Measurements from ENCODE around the gene SCAF4.
"Not testable (repeated sequence)": the region's sequence is repeated elsewhere in the genome, so short reads cannot be mapped to it uniquely, and the experiment has no call there.

SCAF4 gene

DNA sequence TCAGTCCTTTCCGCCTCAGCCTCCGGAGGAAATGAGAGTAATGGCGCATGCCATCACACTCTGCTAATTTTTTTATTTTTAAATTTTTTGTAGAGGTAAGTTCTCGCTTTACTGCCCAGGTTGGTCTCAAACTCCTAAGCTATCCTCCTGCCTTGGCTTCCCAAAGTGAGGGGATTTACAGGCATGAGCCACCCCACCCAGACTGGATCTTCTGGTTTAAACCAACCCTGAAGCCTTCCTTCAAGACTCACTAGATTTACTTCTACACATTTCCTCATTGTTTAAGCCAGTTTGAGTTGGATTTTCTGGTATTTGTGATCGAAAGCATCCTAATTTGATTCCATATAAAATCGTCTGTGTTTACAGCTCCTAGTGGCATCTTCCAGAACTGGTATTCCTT is 23.1 kb upstream of the SCAF4 start:
- Histone ChIP-seq H3K36me3 (ENCODE audit: control insufficient read depth, insufficient read depth, low read length) (no peaks in the 10 kb centered on the region), H3K4me1 (ENCODE audit: control insufficient read depth, insufficient read depth, low read length) (no peaks in the 10 kb centered on the region), H3K9me3 (ENCODE audit: control insufficient read depth, low read length) (no peaks in the 10 kb centered on the region), H3K27me3 (ENCODE audit: control insufficient read depth, insufficient read depth, low read length) (no peaks in the 10 kb centered on the region), H3K9ac (ENCODE audit: low read length) (no peak overlapping the region), H3K4me3 (ENCODE audit: low read length) (no peak overlapping the region)

DNA sequence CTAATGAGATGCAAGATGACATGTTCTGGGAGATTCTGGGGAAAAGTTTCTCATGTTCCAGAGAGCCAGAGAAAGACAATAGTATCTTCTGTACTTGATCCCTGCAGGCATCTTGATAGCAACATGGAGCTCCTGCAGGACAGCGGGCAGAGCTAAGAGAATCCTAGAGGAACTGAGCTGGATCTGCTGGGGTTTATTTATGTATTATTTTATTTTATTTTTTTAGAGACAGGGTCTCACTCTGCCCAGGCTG is 22.7 kb upstream of the SCAF4 start:
- Histone ChIP-seq H3K9ac (ENCODE audit: low read length) (no peak overlapping the region), H3K4me1 (ENCODE audit: control insufficient read depth, insufficient read depth, low read length) (no peaks in the 10 kb centered on the region), H3K4me3 (ENCODE audit: low read length) (no peak overlapping the region), H3K9me3 (ENCODE audit: control insufficient read depth, low read length) (no peaks in the 10 kb centered on the region), H3K27me3 (ENCODE audit: control insufficient read depth, insufficient read depth, low read length) (no peaks in the 10 kb centered on the region), H3K36me3 (ENCODE audit: control insufficient read depth, insufficient read depth, low read length) (no peaks in the 10 kb centered on the region)

GRCh38 chr21:31753949-31754707 is 22.2 kb upstream of the SCAF4 start:
- H3K9ac ChIP-seq (ENCODE audit: low read length), result no peak overlapping the region
- no peaks in the 10 kb centered on the region for H3K9me3 ChIP-seq (ENCODE audit: control insufficient read depth, low read length)
- H3K4me3 ChIP-seq (ENCODE audit: low read length), result no peak overlapping the region
- H3K36me3 ChIP-seq (ENCODE audit: control insufficient read depth, insufficient read depth, low read length), result no peaks in the 10 kb centered on the region
- H3K4me1 ChIP-seq (ENCODE audit: control insufficient read depth, insufficient read depth, low read length), result no peaks in the 10 kb centered on the region
- H3K27me3 ChIP-seq (ENCODE audit: control insufficient read depth, insufficient read depth, low read length), result no peaks in the 10 kb centered on the region

DNA sequence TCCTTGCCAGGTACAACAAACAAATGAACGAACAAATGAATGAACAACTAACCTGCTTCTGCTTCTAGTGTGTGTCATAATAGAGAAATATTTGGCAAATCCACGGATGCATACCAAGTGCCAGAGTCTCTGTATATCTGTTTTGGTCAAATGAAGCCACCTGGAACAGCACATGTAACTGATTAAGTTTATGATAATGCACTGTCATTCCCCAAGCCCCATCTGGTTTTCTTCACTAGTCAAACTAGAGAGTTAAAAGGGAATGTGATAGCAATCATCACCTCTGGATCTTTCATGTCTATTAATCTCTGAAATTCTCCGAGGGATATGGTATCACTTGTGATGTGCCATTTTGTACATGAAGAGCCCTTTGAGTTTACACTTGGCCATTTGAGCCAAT is 21.0 kb upstream of the SCAF4 start:
- Histone ChIP-seq H3K27me3 (ENCODE audit: control insufficient read depth, insufficient read depth, low read length) (no peaks in the 10 kb centered on the region), H3K36me3 (ENCODE audit: control insufficient read depth, insufficient read depth, low read length) (no peaks in the 10 kb centered on the region), H3K4me3 (ENCODE audit: low read length) (no peak overlapping the region), H3K4me1 (ENCODE audit: control insufficient read depth, insufficient read depth, low read length) (no peaks in the 10 kb centered on the region), H3K9ac (ENCODE audit: low read length) (no peak overlapping the region), H3K9me3 (ENCODE audit: control insufficient read depth, low read length) (no peaks in the 10 kb centered on the region)

- H3K27me3 ChIP-seq (ENCODE audit: control insufficient read depth, insufficient read depth, low read length), result no peaks in the 10 kb centered on the region
- H3K9me3 ChIP-seq (ENCODE audit: control insufficient read depth, low read length), result no peaks in the 10 kb centered on the region
- no peak overlapping the region for H3K4me3 ChIP-seq (ENCODE audit: low read length)
- no peaks in the 10 kb centered on the region for H3K4me1 ChIP-seq (ENCODE audit: control insufficient read depth, insufficient read depth, low read length)
- no peaks in the 10 kb centered on the region for H3K36me3 ChIP-seq (ENCODE audit: control insufficient read depth, insufficient read depth, low read length)
- no peak overlapping the region for H3K9ac ChIP-seq (ENCODE audit: low read length)
These were observed 20.4 kb upstream of the SCAF4 start for GRCh38 chr21:31752352-31752751.

DNA sequence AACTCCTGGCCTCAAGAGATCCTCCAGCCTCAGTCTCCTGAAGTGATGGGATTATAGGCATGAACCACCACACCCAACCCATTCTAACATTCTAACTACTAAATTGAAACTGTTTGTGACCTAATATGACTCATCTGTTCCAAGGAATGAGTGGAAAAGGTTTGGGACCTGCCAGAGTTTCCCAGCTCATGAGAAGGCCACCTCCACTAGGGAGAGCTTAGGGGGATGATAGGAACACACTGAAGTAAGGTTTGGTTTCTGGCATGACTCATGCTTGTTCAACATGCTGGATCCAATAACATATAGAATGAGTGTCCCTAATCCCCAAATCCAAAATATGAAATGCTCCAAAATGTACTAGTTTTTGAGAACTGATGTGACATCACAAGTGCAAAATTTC is 18.9 kb upstream of the SCAF4 start:
- no peak overlapping the region for H3K4me3 ChIP-seq (ENCODE audit: low read length)
- no peak overlapping the region for H3K9ac ChIP-seq (ENCODE audit: low read length)
- H3K27me3 ChIP-seq (ENCODE audit: control insufficient read depth, insufficient read depth, low read length), result no peaks in the 10 kb centered on the region
- no peaks in the 10 kb centered on the region for H3K4me1 ChIP-seq (ENCODE audit: control insufficient read depth, insufficient read depth, low read length)
- H3K9me3 ChIP-seq (ENCODE audit: control insufficient read depth, low read length), result no peaks in the 10 kb centered on the region
- H3K36me3 ChIP-seq (ENCODE audit: control insufficient read depth, insufficient read depth, low read length), result no peaks in the 10 kb centered on the region

GRCh38 chr21:31744182-31744800 is 12.4 kb upstream of the SCAF4 start:
- Histone ChIP-seq H3K9me3 (ENCODE audit: control insufficient read depth, low read length) (no peaks in the 10 kb centered on the region), H3K36me3 (ENCODE audit: control insufficient read depth, insufficient read depth, low read length) (no peaks in the 10 kb centered on the region), H3K27me3 (ENCODE audit: control insufficient read depth, insufficient read depth, low read length) (no peaks in the 10 kb centered on the region), H3K9ac (ENCODE audit: low read length) (no peak overlapping the region), H3K4me1 (ENCODE audit: control insufficient read depth, insufficient read depth, low read length) (no peaks in the 10 kb centered on the region), H3K4me3 (ENCODE audit: low read length) (no peak overlapping the region)

DNA sequence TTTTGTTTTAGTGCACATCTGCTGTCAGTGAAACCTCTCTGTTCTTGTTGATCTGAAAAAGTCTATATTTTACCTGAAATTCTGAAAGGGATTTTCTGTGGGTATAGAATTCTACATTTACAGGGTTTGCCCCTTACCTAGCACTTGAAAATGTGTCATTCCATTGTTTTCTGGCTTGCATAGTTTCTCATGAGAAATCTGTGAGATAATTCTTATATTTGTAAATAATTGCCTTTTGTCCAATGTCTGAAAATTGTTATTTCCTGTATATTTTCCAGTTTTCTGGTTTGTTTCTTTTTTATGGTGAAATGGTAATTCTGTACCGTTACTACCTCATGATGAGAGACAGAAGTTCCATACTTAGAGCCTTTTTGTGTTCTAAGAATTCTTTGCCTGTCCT is 11.8 kb upstream of the SCAF4 start:
- Histone ChIP-seq H3K9me3 (ENCODE audit: control insufficient read depth, low read length) (no peaks in the 10 kb centered on the region), H3K27me3 (ENCODE audit: control insufficient read depth, insufficient read depth, low read length) (no peaks in the 10 kb centered on the region), H3K4me1 (ENCODE audit: control insufficient read depth, insufficient read depth, low read length) (no peaks in the 10 kb centered on the region), H3K9ac (ENCODE audit: low read length) (no peak overlapping the region), H3K36me3 (ENCODE audit: control insufficient read depth, insufficient read depth, low read length) (no peaks in the 10 kb centered on the region), H3K4me3 (ENCODE audit: low read length) (no peak overlapping the region)

DNA sequence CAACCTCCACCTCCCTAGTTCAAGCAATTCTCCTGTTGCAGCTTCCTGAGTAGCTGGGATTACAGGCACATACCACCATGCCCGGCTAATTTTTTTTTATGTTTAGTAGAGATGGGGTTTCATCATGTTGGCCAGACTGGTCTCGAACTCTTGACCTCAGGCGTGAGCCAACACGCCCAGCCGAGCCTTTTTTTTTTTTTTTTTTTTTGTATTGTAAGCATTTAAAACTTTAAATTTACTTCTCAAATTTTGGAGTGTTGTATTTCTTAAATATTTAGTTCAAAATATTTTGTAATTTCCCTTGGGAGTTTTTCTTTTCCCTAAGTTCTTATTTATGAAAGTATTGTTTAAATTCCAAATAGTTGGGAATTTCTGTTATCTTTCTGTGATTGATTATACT is 9.2 kb upstream of the SCAF4 start:
- Histone ChIP-seq H3K9ac (ENCODE audit: low read length) (no peak overlapping the region), H3K9me3 (ENCODE audit: control insufficient read depth, low read length) (no peaks in the 10 kb centered on the region), H3K4me1 (ENCODE audit: control insufficient read depth, insufficient read depth, low read length) (no peaks in the 10 kb centered on the region), H3K36me3 (ENCODE audit: control insufficient read depth, insufficient read depth, low read length) (no peaks in the 10 kb centered on the region), H3K27me3 (ENCODE audit: control insufficient read depth, insufficient read depth, low read length) (no peaks in the 10 kb centered on the region), H3K4me3 (ENCODE audit: low read length) (no peak overlapping the region)

GRCh38 chr21:31737586-31738397 is 5.9 kb upstream of the SCAF4 start:
- H3K36me3 ChIP-seq (ENCODE audit: control insufficient read depth, insufficient read depth, low read length); H3K4me1 ChIP-seq (ENCODE audit: control insufficient read depth, insufficient read depth, low read length); H3K4me3 ChIP-seq (ENCODE audit: low read length); H3K9ac ChIP-seq (ENCODE audit: low read length); H3K9me3 ChIP-seq (ENCODE audit: control insufficient read depth, low read length); H3K27me3 ChIP-seq (ENCODE audit: control insufficient read depth, insufficient read depth, low read length): not testable (repeated sequence)

DNA sequence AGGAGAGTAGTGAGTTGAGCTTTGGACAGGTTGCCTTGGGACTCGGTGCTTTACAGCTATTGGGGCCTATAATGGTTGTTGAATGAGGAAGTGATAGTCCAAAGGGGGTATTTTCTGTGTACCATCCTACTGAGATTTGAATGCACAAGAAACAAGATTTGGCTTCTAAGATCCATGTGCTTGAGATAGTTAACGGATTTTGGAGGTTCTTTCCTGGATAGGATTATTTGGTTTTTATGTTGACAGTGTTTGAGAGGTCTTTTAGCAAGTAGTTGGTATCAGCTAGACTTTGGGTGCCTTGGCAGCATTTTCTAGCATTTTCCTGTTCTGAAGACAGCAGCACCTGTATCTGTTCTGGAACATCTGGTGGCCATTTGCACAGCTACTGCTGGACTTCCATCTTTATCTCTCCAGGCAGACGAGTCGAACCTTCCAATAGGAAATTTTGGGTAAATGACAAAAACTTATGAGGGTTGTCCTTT is 3.6 kb upstream of the SCAF4 start:
- H3K4me1 ChIP-seq (ENCODE audit: control insufficient read depth, insufficient read depth, low read length), result peaks cover 8% of the 10 kb centered on the region
- no peaks in the 10 kb centered on the region for H3K9me3 ChIP-seq (ENCODE audit: control insufficient read depth, low read length)
- H3K9ac ChIP-seq (ENCODE audit: low read length), result no peak overlapping the region
- no peaks in the 10 kb centered on the region for H3K36me3 ChIP-seq (ENCODE audit: control insufficient read depth, insufficient read depth, low read length)
- no peaks in the 10 kb centered on the region for H3K27me3 ChIP-seq (ENCODE audit: control insufficient read depth, insufficient read depth, low read length)
- no peak overlapping the region for H3K4me3 ChIP-seq (ENCODE audit: low read length)

- Histone ChIP-seq H3K4me1 (ENCODE audit: control insufficient read depth, insufficient read depth, low read length) (peaks cover 25% of the 10 kb centered on the region), H3K9ac (ENCODE audit: low read length) (no peak overlapping the region), H3K4me3 (ENCODE audit: low read length) (no peak overlapping the region)
These were observed 1.7 kb upstream of the SCAF4 start for GRCh38 chr21:31733551-31734149.

More at GRCh38 chr21:31733551-31734149, 1.7 kb upstream of the SCAF4 start:
- no peaks in the 10 kb centered on the region for H3K36me3 ChIP-seq (ENCODE audit: control insufficient read depth, insufficient read depth, low read length)
- no peaks in the 10 kb centered on the region for H3K9me3 ChIP-seq (ENCODE audit: control insufficient read depth, low read length)
- H3K27me3 ChIP-seq (ENCODE audit: control insufficient read depth, insufficient read depth, low read length), result no peaks in the 10 kb centered on the region

Measured in mucosa of stomach (tissue), 1 donor.